Inferior parietal cortex (tissue), 1 donor: ENCODE data around the gene SLC5A1.

ENCODE experiments used
- DNase-seq: peaks from one replicate; pipeline ENCODE4 v3.0.0-alpha.2; 2016; ENCODE audit errors: extremely low spot score

The SLC5A1 gene

GRCh38 chr22:32050678-32051515 is 7.8 kb downstream of the SLC5A1 start:
- DNase-seq, result peak; percentile 3

- DNase-seq, result no peak
These were observed 9.2 kb downstream of the SLC5A1 start for GRCh38 chr22:32052244-32052643.

GRCh38 chr22:32052936-32053791 is 10.1 kb downstream of the SLC5A1 start:
- peak; percentile 12 for DNase-seq

DNA sequence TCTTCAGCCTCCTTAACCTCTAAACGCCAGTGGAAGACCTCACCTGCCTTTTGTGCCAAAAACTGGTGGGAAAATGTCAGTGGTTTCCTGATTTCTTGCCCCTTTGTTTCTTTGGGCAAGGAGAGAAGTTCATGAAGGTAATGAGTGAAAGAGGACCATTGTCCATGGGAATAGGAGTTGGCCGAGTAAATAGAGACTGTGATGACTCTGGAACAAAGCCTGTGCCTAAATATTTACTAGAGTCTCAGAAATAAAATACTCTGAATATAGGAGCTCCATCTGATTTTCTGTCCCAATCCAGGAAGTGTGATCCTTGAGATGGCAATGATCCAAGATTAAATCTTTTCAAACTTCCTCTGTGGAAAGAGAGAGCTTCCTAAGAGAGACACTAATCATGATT is 12.0 kb downstream of the SLC5A1 start:
- no peak for DNase-seq

DNA sequence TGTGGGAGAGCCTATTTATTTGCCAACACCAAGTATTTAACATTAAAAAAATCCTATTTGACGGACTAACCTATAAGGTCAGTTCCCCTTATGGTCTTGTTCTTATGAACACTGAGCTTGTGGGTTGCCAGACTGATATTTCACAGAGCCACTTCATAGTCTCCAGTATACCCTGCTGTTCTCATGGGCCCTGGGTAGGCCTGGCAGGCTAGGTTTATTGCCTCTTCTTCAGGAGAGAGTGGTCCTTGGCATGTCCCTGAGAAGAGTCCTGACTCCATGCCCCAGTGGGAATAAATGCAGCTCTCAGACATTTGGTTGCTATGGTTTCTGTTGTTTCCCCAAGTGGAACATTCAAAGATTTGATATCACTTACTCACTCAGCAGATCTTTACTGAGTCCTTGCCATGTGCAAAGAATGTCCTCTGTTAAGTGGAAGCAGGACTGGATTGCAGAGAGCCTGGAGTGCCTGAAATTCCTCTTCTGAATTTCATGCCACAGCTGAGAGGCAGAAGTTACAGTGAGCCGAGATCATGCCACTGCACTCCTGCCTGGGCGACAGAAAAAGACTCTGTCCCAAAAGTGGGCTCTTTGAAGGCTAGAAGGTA is 15.7 kb downstream of the SLC5A1 start:
- no peak for DNase-seq

GRCh38 chr22:32059426-32059825 is 16.4 kb downstream of the SLC5A1 start:
- no peak for DNase-seq

DNA sequence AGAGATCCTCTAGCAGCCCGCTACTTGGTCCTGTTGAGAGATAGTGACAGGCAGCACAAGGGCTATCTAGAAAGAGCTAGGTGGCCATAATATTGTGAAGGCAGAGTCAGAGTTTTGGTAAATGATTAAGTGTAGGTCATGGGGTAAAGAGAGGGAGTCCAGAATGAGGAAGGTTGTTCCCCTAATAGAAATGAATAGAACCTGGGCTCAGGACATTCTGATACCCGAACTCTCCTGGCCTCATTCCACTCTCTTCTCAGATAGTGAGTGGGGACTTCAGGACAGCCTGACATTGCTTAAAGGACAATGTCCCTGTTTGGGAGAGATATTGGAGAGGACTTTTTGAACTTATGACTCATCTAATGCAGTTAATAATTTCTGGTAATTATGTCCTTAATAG is 20.6 kb downstream of the SLC5A1 start:
- no peak for DNase-seq

GRCh38 chr22:32066820-32067219 is 23.8 kb downstream of the SLC5A1 start:
- no peak for DNase-seq

DNA sequence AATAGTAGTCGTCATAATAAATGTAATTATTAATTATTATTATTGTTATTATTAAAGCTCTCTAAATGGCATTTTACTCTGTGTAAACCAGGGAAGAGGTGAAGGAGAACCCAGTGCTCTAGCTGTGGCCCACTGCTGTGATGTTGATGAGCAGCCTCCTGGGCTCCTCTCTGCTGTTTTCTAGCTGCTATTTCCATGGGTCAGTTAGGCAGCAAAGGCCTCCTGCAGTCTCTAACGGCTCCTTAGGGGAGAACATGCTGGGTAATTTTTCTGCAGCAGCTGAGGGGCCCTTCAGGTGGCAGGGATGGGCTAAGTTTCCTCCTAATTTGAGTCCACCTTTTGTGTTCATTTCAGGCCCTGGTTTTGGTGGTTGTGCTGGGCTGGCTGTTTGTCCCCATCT is 24.6 kb downstream of the SLC5A1 start:
- no peak for DNase-seq

- DNase-seq, result no peak
These were observed 26.7 kb downstream of the SLC5A1 start for GRCh38 chr22:32069579-32070372.

DNA sequence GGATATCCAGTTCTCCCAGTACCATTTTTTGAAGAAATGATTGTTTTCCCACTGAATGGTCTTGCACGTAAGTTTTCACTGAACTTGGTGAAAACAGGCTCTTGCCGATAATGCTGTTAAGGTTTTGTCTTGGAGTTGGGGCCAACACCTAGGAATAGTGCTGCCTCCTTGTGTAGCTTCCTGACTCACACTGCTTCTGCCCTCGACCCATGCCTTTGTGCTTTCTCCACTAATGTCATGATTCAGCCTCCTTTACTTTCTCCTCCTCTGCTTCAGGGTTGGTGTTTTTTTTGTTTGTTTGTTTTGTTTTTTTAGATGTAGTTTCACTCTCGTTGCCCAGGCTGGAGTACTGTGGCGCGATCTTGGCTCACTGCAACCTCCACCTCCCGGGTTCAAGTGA is 30.2 kb downstream of the SLC5A1 start:
- DNase-seq, result no peak

DNA sequence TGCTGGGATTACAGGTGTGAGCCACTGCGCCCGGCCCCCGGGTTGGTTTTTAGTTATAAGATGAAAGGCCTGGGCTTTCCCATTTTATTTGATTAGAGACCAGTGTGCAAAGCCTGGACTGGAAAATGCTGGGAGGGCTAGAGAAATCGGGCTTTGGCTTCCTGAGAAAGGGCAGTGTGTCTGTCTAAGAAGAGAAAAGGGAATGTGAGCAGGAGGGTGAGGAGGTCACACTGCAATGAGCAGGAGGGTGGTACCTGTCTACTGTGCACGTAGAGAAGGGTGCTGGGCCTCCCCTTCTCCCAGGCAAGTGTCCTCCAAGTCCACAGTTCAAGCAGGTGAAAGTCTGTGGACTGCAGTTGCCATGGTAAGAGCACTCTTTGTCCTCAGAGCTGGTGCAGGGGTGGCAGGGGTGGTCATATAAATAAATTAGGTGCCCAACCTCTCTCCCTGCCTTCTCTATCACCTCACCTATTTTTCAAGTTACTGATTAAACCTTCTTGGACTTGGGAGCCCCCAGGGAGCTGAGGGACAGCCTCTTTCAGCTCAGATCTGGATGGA is 30.8 kb downstream of the SLC5A1 start:
- DNase-seq, result no peak

GRCh38 chr22:32075997-32076760 is 33.1 kb downstream of the SLC5A1 start:
- no peak for DNase-seq

GRCh38 chr22:32076761-32077084 is 33.7 kb downstream of the SLC5A1 start:
- DNase-seq, result no peak

DNA sequence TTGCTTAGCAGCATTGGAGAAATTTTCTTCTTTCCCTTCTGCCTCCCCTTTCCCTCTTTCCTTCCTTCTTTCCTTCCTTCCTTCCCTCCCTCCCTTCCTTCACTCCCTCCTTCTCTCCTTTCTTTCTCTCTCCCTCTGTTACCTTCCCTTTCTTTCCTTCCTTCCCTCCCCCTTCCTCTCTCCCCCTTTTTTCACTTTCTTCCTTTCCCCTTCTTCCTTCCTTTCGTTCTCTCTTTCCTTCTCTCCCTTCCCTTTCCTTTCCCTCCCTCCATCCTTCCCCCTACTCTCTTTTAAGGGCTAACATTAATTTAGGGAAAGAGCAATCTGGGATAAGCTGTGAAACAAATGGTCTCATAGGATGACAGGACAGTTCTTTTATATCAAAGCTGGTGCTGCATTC is 34.1 kb downstream of the SLC5A1 start:
- DNase-seq, result no peak

DNA sequence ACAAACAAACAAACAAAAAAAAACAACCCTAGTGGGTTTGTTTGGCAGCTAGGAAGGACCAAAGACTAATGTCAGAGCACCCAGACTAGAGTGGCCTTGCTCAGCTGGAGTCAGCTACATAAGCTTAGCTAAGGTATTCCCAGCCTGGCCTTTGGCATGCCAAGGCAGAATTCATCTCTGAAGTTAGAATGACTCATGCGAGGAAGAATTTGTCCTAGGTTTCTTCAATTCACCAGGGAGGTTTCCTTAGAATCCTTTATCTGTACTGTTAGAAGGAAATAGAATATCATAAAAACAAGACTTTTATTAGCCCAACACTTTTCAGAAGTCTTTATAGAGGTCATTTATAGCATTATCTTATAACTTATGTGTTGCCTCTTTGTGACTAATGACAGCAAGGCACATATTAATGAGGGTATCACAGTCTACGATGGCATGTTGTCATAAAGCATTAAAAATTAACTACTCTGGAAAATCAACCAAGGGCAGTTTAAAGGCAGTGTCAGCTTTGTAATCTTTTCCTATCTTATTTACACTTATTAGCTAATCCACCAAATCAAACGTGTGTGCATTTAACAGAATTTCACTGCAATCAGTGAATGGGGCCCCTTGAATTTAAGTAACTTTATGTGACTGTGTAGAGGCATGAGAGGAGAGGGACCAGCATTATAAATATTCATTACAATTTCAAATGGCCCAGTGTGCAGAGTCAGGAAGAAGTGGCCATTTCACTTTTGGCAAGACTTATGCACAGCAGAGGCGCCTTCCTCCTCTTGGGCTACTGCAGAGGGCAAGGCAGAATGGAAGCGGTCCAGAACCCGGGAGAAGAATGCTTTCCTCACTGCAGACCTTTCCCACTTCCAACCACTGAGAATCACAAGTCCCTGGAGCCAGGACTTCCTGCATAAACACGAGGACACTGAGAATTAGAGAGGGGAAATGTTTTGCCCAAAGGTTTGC is 36.3 kb downstream of the SLC5A1 start:
- no peak for DNase-seq

DNA sequence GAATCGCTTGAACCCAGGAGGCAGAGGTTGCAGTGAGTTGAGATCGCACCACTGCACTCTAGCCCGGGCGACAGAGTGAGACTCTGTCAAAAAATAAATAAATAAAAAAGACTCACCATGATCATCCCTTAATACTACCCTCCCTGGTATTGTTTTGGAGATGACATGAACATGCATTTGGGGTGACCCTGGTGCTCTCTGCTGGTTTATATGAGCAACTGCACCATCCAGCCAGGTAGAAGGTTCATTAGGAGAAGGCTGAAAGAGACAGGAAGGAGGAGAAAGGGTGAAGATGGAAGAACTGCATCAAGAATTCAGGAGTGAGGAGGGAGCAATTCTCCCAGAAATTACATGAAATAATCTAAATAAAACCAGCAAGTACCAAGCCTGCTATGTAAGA is 37.8 kb downstream of the SLC5A1 start:
- peak; percentile 17 for DNase-seq

GRCh38 chr22:32082331-32082730 is 39.3 kb downstream of the SLC5A1 start:
- no peak for DNase-seq

DNA sequence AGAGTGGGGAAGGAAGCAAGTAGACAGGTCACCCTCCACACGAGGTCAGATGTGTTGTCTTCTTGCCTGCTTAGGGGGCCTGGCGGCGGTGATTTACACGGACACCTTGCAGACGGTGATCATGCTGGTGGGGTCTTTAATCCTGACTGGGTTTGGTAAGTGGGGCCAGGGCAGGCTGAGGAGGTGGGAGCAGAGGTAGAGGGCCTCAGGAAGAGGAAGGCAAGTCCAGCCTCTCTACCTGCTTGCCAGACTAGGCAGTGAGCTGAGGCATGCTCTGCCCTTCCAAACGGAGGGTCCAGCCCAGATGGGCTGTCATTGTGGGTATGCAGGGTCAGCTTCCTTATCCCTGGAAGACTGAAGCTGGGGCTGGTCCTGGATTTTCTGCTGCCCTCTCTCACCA is 39.9 kb downstream of the SLC5A1 start:
- no peak for DNase-seq

DNA sequence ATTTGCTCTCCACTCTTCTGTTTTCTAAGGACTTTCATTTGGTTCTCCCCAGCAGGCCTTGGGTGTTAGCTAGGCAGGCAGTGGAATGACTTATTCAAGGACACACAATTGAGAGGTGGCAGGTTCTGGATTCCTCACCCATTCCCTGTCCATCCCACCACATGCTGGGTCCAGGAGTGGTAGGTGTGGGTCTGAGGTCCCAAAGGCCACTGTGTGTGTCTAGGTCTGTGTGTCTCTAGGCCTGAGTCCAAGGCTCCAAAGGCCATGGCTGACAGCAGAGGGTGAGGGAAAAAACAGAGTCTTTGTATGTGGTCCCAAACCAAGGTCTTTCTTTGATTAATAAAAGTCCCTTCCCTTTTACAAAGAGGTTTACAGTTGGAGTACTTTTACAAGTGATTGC is 40.8 kb downstream of the SLC5A1 start:
- no peak for DNase-seq
